C4-2B (cell line): ENCODE measurements around the gene HPCAL1.

Source experiments
- ZFX ChIP-seq: fragments of 450-650 bp; IDR thresholded peaks from 2 replicates; pipeline ENCODE4 v1.6.1; 2017
- TF ChIP-seq, protein P1 (sequence below): fragments of 450-650 bp; conservative IDR thresholded peaks from 2 replicates; pipeline ENCODE4 v1.5.1; 2017; ENCODE audit warnings: mild to moderate bottlenecking

DNA sequence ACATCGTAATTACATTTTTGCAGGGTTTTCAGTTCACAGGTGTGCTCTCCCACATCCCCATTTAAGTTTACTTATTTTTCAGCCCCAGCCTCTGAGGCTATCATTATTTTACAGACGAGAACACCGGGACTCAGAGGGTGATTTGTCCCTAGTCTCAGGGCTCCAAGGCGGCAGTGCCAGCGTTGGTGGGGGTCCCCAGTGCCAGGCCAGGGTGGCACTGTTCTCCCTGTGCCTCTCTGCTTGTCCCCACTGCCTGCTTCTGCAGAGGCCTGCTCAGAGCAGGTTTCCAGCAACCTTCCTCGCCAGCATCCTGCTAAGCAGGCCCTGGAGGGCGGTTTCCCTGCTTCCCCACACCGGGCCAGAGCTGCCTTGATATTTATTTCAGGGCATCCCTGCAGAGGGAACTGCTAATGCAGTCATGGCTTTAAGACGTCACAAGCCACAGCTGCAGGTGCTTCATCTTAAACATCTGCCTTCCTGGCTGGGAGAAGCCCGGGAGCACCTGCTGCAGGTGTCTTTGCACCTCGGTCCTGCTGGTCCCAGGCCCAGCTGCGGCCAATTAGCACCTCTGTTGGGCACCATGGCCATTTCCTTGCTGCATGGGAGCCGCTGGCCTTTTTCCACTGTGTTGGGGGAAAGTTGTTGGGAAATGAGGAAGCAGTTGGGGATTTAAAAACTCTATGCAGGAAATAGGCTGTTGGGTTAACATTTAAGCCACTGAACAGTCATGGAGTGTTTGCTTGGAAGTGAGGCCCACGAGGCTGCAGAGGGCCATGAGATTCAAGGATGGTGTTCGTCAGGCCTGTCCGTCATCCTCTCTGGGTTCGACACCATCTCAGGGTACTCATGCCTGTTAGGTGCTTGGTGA lies 22.8 kb downstream of the HPCAL1 start:
- TF ChIP-seq, protein P1, sequence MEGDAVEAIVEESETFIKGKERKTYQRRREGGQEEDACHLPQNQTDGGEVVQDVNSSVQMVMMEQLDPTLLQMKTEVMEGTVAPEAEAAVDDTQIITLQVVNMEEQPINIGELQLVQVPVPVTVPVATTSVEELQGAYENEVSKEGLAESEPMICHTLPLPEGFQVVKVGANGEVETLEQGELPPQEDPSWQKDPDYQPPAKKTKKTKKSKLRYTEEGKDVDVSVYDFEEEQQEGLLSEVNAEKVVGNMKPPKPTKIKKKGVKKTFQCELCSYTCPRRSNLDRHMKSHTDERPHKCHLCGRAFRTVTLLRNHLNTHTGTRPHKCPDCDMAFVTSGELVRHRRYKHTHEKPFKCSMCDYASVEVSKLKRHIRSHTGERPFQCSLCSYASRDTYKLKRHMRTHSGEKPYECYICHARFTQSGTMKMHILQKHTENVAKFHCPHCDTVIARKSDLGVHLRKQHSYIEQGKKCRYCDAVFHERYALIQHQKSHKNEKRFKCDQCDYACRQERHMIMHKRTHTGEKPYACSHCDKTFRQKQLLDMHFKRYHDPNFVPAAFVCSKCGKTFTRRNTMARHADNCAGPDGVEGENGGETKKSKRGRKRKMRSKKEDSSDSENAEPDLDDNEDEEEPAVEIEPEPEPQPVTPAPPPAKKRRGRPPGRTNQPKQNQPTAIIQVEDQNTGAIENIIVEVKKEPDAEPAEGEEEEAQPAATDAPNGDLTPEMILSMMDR: no peak
- no peak for TF ChIP-seq ZFX
